ENCODE measurements around the gene NLRX1. TPM values are rescaled to one million over a fixed set of nuclear protein-coding genes. Genes with fewer than 3 reads are reported as not detected.

The NLRX1 gene
- total RNA-seq, 4 donors from 2014 or later, result 7.9 to 26.0 (median 14.7) TPM

DNA sequence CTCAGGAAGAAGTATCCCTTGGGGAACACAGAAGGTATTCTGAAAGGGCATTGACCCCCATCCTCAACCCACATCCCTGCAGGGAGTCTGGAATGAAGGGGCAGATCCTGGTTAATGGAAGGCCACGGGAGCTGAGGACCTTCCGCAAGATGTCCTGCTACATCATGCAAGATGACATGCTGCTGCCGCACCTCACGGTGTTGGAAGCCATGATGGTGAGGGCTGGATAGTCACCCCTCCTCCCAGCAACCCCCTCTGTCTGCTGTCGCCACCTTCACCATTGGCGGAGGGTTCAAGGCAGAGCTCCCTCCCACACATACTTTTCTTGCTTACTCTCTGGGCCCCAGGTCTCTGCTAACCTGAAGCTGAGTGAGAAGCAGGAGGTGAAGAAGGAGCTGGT, 14.3 kb upstream of the NLRX1 start:
- DNase-seq (ENCODE audit: low spot score), result no peak
- ATAC-seq (ENCODE audit: low FRiP score), result no peak
- TF ChIP-seq CTCF (IDR thresholded peaks at IDR 0.05), result no peak

- ATAC-seq (ENCODE audit: low FRiP score) (no peak), DNase-seq (ENCODE audit: low spot score) (no peak)
- TF ChIP-seq CTCF (IDR thresholded peaks at IDR 0.05), result no peak
Measured at GRCh38 chr11:119155733-119156492, 12.6 kb upstream of the NLRX1 start.

DNA sequence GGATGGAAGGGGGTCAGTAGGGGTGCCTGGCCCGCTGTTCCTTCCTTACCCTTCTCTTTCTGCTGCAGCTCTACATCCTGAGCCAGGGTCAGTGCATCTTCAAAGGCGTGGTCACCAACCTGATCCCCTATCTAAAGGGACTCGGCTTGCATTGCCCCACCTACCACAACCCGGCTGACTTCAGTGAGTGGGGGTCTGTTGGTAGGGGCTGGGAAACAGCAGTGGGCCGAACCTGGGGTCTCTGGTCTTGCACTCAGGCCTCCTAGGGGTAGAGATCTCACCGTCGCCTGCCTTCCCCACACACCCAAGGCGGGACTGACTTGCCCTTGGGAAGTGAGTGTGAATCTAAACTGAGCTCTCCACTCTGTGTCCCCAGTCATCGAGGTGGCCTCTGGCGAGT, 12.0 kb upstream of the NLRX1 start:
- TF ChIP-seq CTCF (IDR thresholded peaks at IDR 0.05), result no peak

GRCh38 chr11:119157063-119157462, 11.5 kb upstream of the NLRX1 start:
- DNase-seq (ENCODE audit: low spot score), result no peak
- no peak for ATAC-seq (ENCODE audit: low FRiP score)
- no peak for TF ChIP-seq CTCF (IDR thresholded peaks at IDR 0.05)

More for the DNA sequence above, 12.0 kb upstream of the NLRX1 start:
- DNase-seq (ENCODE audit: low spot score) (no peak), ATAC-seq (ENCODE audit: low FRiP score) (no peak)

DNA sequence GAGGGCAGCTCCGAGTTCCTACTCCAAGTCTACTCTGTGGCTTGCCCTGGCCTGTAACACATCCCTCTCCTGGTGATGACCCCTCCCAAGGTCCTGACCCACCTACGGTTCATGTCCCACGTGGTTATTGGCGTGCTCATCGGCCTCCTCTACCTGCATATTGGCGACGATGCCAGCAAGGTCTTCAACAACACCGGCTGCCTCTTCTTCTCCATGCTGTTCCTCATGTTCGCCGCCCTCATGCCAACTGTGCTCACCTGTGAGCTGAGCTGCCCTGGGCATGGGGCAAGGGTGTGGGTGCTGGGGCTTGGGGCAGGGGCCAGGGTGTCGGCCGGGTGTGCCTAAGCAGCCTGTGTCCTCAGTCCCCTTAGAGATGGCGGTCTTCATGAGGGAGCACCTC, 10.1 kb upstream of the NLRX1 start:
- ATAC-seq (ENCODE audit: low FRiP score) (no peak), DNase-seq (ENCODE audit: low spot score) (no peak)
- no peak for TF ChIP-seq CTCF (IDR thresholded peaks at IDR 0.05)

- DNase-seq (ENCODE audit: low spot score) (no peak), ATAC-seq (ENCODE audit: low FRiP score) (no peak)
- no peak for TF ChIP-seq CTCF (IDR thresholded peaks at IDR 0.05)
Measured at GRCh38 chr11:119160151-119160550, 8.4 kb upstream of the NLRX1 start.

DNA sequence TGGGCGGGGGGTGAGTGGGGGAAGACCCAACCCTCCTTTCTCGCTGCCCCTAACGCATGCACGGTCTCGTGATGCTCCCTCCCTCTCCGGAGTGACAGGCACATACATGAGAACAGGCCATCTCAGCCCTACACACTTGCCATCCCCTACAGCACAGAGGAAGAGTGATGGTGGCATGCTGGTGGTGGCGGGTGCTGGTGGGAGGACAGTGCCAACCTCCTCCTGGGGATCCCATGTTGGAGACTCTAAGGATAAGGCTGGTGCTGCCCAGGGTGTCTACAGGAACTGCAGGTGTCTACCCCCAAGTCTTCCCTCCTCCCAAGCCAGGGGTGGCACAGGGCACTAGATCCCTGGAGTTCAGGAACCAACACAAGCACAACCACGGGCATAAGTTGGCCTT, 6.7 kb upstream of the NLRX1 start:
- DNase-seq (ENCODE audit: low spot score), result no peak
- TF ChIP-seq CTCF (IDR thresholded peaks at IDR 0.05), result no peak
- ATAC-seq (ENCODE audit: low FRiP score), result no peak
